ENCODE results near the gene TMEM18. TPM values are rescaled to one million over a fixed set of nuclear protein-coding genes. Genes with fewer than 3 reads are reported as not detected.

TMEM18 gene
- total and polyA plus RNA-seq, 2 of the 4 experiments (the other 2 are of a cell fraction): 15.2 to 30.2 TPM

DNA sequence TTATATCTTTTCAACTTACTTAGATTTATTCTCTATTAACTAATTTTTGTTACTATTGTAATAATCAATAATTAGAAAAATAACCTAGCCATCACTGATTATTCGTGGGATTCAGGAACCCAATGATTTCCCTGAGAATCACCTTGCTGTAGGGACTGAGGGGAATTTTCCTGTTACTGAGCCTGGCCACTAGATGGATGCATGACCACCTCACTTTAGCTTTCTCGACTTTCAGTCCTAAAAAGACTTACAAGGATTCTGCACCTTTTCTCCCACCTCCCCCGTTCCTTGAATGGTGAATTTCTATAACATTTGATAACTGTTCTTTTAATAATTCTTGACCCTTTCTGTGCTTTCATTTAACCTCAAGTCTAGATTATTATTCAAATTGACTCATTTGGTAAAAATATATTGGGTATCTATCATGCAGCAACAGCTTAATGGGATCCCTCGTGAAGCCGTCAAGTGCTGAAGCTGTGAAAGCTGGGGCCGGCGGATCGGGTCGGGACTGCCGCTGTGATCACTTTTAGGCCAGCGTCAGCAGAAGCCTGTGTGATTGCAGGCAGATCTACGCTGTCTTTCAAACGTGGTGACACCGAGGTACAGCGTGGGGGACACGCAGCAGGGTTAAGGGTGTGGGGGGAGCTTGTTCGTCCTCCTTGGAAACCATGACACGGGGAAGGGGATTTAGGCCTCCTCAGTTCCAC lies 38.8 kb upstream of the TMEM18 start (continued):
- TF ChIP-seq RFX5 (IDR thresholded peaks at IDR 0.05; ENCODE audit: low read depth, low read length): no peak

DNA sequence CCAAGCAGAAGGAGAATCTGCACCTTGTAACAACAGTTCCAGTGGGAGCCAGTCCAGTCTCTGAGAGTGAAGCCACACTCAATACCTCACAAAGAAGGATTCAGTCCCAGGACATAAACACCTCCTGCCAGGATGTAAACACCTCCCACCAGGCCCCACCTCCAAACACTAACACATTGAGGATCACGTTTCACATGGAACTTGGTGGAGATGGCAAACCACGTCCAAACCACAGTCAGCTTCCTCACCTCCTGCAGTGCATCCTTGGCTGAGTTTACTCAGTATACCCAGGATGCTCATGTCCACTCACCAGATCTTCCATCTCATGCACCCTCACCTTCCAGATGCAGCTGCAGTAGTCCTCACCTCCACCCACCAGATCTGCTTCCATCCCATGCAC lies 37.8 kb upstream of the TMEM18 start:
- in situ Hi-C loops (cut with MboI; ENCODE audit: low sequenced_read_pairs): loop anchor here (10.0 kb wide), 1 partner anchor 830 kb away; no protein-coding TSS in a partner anchor
- WGBS, 2 experiments (ENCODE audit: extremely low coverage in 2 of 2, insufficient read length in 1 of 2): 20% methylated on average over 1 of the region's 2 CpGs; no CpG with 5 or more reads in 1 of the 2 experiments
- POLR2A ChIA-PET (ENCODE audit: unreplicated experiment): no interaction called here
- TF ChIP-seq BHLHE40 (IDR thresholded peaks at IDR 0.05; ENCODE audit: low read depth, low read length): no peak
- TF ChIP-seq RAD21 (IDR thresholded peaks at IDR 0.05; ENCODE audit: low read length): no peak
- TF ChIP-seq MXI1 (IDR thresholded peaks at IDR 0.05; ENCODE audit: borderline replicate concordance, low read depth, low read length): no peak
- TF ChIP-seq, protein P1, sequence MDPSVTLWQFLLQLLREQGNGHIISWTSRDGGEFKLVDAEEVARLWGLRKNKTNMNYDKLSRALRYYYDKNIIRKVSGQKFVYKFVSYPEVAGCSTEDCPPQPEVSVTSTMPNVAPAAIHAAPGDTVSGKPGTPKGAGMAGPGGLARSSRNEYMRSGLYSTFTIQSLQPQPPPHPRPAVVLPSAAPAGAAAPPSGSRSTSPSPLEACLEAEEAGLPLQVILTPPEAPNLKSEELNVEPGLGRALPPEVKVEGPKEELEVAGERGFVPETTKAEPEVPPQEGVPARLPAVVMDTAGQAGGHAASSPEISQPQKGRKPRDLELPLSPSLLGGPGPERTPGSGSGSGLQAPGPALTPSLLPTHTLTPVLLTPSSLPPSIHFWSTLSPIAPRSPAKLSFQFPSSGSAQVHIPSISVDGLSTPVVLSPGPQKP (IDR thresholded peaks at IDR 0.05; ENCODE audit: borderline replicate concordance, low read depth, low read length): no peak
- TF ChIP-seq RCOR1 (IDR thresholded peaks at IDR 0.05; ENCODE audit: insufficient replicate concordance, low read length): no peak
- no peak for TF ChIP-seq SMC3 (IDR thresholded peaks at IDR 0.05; ENCODE audit: low read depth, low read length)
- no peak for TF ChIP-seq POLR2A (IDR thresholded peaks at IDR 0.05; ENCODE audit: low read depth, low read length)
- no peak for TF ChIP-seq MAZ (IDR thresholded peaks at IDR 0.05; ENCODE audit: borderline replicate concordance, low read depth, low read length)
- no peak for TF ChIP-seq NFE2L2 (IDR thresholded peaks at IDR 0.05; ENCODE audit: low read depth, low read length)
- TF ChIP-seq, protein P2, sequence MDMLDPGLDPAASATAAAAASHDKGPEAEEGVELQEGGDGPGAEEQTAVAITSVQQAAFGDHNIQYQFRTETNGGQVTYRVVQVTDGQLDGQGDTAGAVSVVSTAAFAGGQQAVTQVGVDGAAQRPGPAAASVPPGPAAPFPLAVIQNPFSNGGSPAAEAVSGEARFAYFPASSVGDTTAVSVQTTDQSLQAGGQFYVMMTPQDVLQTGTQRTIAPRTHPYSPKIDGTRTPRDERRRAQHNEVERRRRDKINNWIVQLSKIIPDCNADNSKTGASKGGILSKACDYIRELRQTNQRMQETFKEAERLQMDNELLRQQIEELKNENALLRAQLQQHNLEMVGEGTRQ (IDR thresholded peaks at IDR 0.05; ENCODE audit: low read depth, low read length): no peak
- TF ChIP-seq MAFK (IDR thresholded peaks at IDR 0.05; ENCODE audit: low read depth, low read length): no peak
- TF ChIP-seq CEBPB (IDR thresholded peaks at IDR 0.05; ENCODE audit: low read depth, low read length): no peak

More for the DNA sequence above, 37.8 kb upstream of the TMEM18 start:
- Histone ChIP-seq H3K36me3 (ENCODE audit: control insufficient read depth, insufficient read depth, low read length) (no peaks in the 10 kb centered on the region), H3K27ac (ENCODE audit: insufficient read depth, low read length) (no peak overlapping the region), H3K79me1 (ENCODE audit: low read depth in 1 of 2, low read length in 2 of 2) (no peaks in the 10 kb centered on the region), H2BK120ac (ENCODE audit: low read depth, low read length) (no peak overlapping the region), H3K14ac (replicated peaks; ENCODE audit: low read depth, low read length) (no peak overlapping the region), H3K23ac (ENCODE audit: low read depth, low read length) (no peak overlapping the region), H3K4me2 (ENCODE audit: low read depth, low read length) (no peak overlapping the region), H2AK5ac (ENCODE audit: low read depth, low read length) (no peak overlapping the region), H2AFZ (replicated peaks; ENCODE audit: low read length, poor library complexity) (no peak overlapping the region), H3K9me3 (ENCODE audit: control insufficient read depth, insufficient read depth, low read length) (no peaks in the 10 kb centered on the region), H4K8ac (ENCODE audit: low read depth in 2 of 2, low read length in 2 of 2) (no peak overlapping the region), H3K27me3 (ENCODE audit: control insufficient read depth, insufficient read depth, low read length) (no peaks in the 10 kb centered on the region), H4K5ac (ENCODE audit: low read depth, low read length) (no peak overlapping the region), H4K91ac (ENCODE audit: insufficient read depth, low read depth, low read length) (no peak overlapping the region), H3K9me1 (ENCODE audit: insufficient read depth, low read length) (no peaks in the 10 kb centered on the region), H2AK9ac (replicated peaks; ENCODE audit: low read depth, low read length, poor library complexity) (no peak overlapping the region), H3K18ac (ENCODE audit: low read depth, low read length) (no peak overlapping the region), H4K20me1 (ENCODE audit: insufficient read depth, low read length) (no peaks in the 10 kb centered on the region), H3K4ac (ENCODE audit: low read depth, low read length) (no peak overlapping the region), H2BK5ac (ENCODE audit: low read depth, low read length, poor library complexity, severe bottlenecking) (no peak overlapping the region), H2BK20ac (ENCODE audit: low read depth, low read length) (no peak overlapping the region), H3K4me1 (ENCODE audit: control insufficient read depth, insufficient read depth, low read length) (no peaks in the 10 kb centered on the region), H3K4me3 (ENCODE audit: insufficient read depth, low read depth, low read length) (no peak overlapping the region), H2BK15ac (ENCODE audit: low read depth, low read length) (no peak overlapping the region), H3K9ac (ENCODE audit: low read depth, low read length) (no peak overlapping the region), H3K56ac (ENCODE audit: extremely low read depth, insufficient read depth, low read length) (no peak overlapping the region)
- ATAC-seq (ENCODE audit: low read depth) (no peak), DNase-seq (no peak)
- CTCF ChIA-PET: interaction anchor here (0.6 to 2.2 kb wide), 5 partner anchors 11 to 435 kb away, joined by 3 to 6 read pairs (median 3); no protein-coding TSS in a partner anchor
- BruUV-seq (replicated peaks): no TSS peak
- dilution Hi-C loops (cut with HindIII; ENCODE audit: low sequenced_read_pairs, unreplicated experiment) (no loop called here), intact Hi-C loops (cut with micrococcal nuclease) (loop anchor here (10.0 kb wide), 1 partner anchor 240 kb away; the partner anchor contains the start of gene SNTG2)

Measured in IMR-90 (cell line).